Subcutaneous abdominal adipose tissue (tissue), 5 donors: ENCODE measurements around the gene FBXW11.

Experiments
- H3K27ac ChIP-seq: one replicate; pipeline ENCODE4 v1.7.0; 2013; ENCODE audit warnings: low read depth, mild to moderate bottlenecking, inconsistent platforms, low read length, moderate library complexity
- H3K27me3 ChIP-seq, 5 donors: one replicate each; pipeline ENCODE4 v1.7.0; 2013; ENCODE audit warnings: low read length in 5 of 5, inconsistent platforms in 1 of 5; ENCODE audit not compliant: control insufficient read depth in 5 of 5, insufficient read depth in 4 of 5
- H3K36me3 ChIP-seq, 5 donors: one replicate each; pipeline ENCODE4 v1.7.0; 2013; ENCODE audit warnings: low read length in 5 of 5; ENCODE audit not compliant: control insufficient read depth in 5 of 5, insufficient read depth in 5 of 5
- H3K4me1 ChIP-seq, 5 donors: one replicate each; pipeline ENCODE4 v1.7.0; 2013; ENCODE audit warnings: low read length in 5 of 5, mild to moderate bottlenecking in 3 of 5, moderate library complexity in 1 of 5; ENCODE audit not compliant: control insufficient read depth in 5 of 5, insufficient read depth in 5 of 5
- H3K4me3 ChIP-seq, 5 donors: one replicate each; pipeline ENCODE4 v1.7.0; 2013; ENCODE audit warnings: low read length in 5 of 5, low read depth in 1 of 5
- H3K9ac ChIP-seq, 5 donors: one replicate each; pipeline ENCODE4 v1.7.0; 2013; ENCODE audit warnings: low read length in 5 of 5, mild to moderate bottlenecking in 4 of 5, moderate library complexity in 3 of 5
- H3K9me3 ChIP-seq, 5 donors: one replicate each; pipeline ENCODE4 v1.7.0; 2013; ENCODE audit warnings: low read length in 5 of 5; ENCODE audit not compliant: control insufficient read depth in 5 of 5
- donor health status: healthy.
- donor health status: healthy.
- donor health status: healthy.
- donor health status: healthy.
- donor health status: healthy.

FBXW11 gene

DNA sequence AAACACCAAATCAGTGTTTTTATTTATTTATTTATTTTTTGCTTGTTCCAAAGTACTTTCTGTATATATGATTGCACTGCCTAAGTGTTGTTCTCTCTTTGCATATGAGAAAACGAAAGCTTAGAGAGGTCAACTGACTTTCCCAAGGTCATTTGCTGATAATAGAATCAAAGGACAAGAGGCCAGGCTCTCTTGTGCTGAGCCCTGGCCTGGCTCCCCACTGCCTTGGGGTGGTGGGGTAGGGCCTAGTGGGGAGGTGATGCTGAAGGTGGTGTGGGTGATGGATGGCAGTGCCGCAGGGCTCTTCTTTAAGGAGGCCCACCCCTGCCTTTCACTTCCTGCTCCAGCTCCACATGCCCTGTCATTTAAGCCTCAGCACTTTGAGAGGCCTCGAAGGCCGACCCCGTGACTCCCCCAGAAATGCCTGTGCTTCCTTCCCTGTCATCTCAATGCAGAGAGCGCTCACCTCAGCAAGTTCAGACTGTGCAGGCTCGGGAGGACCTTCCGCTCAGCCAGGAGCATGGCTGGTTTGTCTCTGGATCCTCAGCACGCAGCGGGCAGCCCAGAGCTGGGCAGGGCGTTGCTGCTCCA lies 161.3 kb downstream of the FBXW11 start:
- H3K4me3 ChIP-seq = no peak overlapping the region
- H3K9me3 ChIP-seq = no peaks in the 10 kb centered on the region
- peaks cover 0 to 8% (median 2%) of the 10 kb centered on the region in 5 donors for H3K36me3 ChIP-seq
- no peaks in the 10 kb centered on the region for H3K27me3 ChIP-seq
- H3K27ac ChIP-seq = no peak overlapping the region
- peaks cover 6 to 39% (median 34%) of the 10 kb centered on the region in 5 donors for H3K4me1 ChIP-seq
- H3K9ac ChIP-seq = no peak overlapping the region

DNA sequence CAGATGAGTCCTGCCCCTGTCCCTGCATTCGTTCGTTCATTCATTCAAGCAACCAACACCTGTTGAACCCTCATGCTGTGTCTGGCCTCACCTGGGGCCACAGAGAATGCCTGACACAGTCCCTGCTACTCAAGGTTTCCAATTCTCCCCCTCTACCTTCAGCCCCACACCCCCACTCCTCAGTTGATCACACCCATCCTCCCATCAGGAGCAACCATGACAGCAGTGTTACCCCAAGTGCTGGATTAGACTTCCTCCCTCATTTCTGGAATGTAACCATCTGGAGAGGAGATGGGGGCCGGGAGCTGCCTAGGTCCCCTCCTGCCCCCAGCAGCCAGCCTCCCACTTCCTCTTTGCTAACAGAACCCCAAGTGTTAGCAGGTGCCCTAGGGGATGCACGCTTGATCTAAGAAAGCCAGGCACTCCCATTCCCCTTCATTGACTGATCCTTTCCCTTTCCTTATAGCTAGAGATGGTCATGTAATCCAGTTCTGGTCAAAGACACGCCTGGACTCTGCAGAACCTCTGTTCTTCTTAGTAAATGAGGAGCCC lies 163.6 kb downstream of the FBXW11 start:
- Histone ChIP-seq H3K4me3 (peak overlapping the region in 1 of 5 donors; percentile 55), H3K36me3 (peaks cover 0 to 6% (median 0%) of the 10 kb centered on the region in 5 donors), H3K9ac (no peak overlapping the region), H3K27ac (no peak overlapping the region), H3K4me1 (peaks cover 2 to 26% (median 16%) of the 10 kb centered on the region in 5 donors), H3K9me3 (no peaks in the 10 kb centered on the region), H3K27me3 (no peaks in the 10 kb centered on the region)

DNA sequence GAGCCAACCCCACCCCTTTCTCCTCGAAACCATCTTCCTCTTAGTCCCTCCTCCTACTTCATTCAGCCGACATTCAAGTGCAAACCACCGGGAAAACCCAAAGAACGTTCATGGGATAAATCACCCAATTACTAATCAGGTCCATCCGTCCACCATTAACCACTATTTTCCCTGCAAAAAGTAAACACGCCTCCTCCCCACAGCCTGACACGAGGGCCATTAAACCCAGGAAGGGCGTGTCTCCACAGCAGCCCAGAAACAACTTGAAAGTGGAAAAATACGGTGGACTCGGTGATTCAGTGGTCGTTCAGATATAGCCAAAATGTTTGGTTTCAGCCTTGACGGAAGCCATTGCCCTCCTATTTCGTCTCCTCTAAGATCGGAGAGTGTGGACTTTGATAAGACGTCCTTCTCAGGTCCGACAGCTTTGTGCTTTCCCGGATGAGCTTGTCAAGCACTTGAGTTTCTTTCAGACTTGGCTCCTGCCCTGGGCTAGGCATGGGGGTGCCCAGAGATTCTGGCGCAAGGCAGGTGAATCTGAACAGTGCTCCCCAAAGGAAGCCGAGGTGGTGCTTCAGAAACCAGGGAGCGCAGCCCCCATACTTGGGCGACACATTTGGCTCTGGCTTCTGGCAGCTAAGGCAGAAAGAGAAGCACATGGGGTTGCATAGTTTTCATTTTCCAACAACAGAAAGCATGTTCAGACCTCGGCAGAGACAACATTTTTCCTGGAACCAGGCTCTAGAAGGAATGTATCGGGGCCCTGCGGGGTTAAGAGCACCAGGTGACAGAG lies 164.3 kb downstream of the FBXW11 start:
- Histone ChIP-seq H3K4me3 (peak overlapping the region in 4 of 5 donors; percentile 18 to 55 (median 44)), H3K9ac (no peak overlapping the region), H3K27me3 (no peaks in the 10 kb centered on the region), H3K27ac (no peak overlapping the region), H3K4me1 (peaks cover 2 to 26% (median 16%) of the 10 kb centered on the region in 5 donors), H3K36me3 (peaks cover 0 to 2% (median 0%) of the 10 kb centered on the region in 5 donors), H3K9me3 (no peaks in the 10 kb centered on the region)

DNA sequence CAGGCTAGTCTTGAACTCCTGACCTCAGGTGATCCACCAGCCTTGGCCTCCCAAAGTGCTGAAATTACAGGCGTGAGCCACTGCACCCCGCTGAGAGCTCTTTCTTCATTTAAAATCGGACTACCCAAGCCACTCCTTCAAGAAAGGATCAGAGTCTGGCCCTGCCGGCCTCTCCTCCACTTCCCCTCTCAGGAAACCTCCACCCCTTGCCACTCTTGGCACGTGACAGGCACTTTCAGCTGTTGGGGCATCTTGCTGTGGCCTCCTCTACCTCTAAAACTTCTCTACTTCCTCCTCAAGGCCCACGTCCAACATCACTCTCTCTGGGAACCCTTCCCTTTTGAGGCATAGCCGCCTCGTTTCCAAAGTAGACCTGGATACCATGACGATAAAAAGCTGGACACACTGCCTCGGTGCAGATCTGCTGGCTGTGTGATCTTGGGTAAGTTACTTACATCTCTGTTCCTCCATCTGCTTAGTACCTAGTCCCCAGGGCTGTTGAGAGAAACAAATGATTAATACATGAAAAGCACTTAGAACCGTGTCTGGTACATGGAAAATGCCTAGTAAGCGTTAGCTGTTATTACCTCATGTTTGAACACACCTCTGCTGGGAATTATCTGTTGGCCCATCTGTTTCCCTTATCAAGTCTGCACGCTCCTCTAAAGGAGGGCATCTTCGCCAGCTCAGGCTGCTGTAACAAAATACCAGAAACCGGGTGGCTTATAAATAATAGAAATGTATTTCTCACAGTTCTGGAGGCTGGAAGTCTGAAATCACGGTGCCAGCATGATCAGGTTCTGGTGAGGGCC lies 165.5 kb downstream of the FBXW11 start:
- Histone ChIP-seq H3K27me3 (no peaks in the 10 kb centered on the region), H3K4me1 (peaks cover 0 to 22% (median 15%) of the 10 kb centered on the region in 5 donors), H3K27ac (no peak overlapping the region), H3K9ac (no peak overlapping the region), H3K36me3 (no peaks in the 10 kb centered on the region), H3K4me3 (no peak overlapping the region), H3K9me3 (no peaks in the 10 kb centered on the region)

DNA sequence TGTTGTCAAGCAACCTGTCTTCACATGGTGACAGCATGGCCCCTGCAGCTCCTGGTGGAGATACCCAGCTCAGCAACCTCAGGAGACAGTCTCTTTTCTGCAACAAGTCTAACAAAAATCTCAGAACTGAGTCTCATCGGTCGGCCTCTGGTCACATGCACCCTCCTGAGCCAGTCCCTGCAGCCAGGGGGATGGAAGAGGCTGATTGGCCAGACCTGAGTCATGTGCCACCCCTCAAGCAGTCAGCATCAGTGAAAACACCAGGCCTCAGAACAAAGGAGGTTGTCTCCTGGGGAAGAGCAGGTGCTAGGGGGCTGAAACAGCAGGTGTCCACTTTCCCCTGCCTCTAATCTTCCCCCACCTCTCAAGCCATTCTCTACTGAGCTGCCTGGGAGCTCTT lies 166.4 kb downstream of the FBXW11 start:
- no peak overlapping the region for H3K4me3 ChIP-seq
- H3K36me3 ChIP-seq = no peaks in the 10 kb centered on the region
- H3K9ac ChIP-seq = no peak overlapping the region
- H3K27me3 ChIP-seq = no peaks in the 10 kb centered on the region
- H3K27ac ChIP-seq = no peak overlapping the region
- H3K9me3 ChIP-seq = no peaks in the 10 kb centered on the region
- peaks cover 0 to 17% (median 13%) of the 10 kb centered on the region in 5 donors for H3K4me1 ChIP-seq

DNA sequence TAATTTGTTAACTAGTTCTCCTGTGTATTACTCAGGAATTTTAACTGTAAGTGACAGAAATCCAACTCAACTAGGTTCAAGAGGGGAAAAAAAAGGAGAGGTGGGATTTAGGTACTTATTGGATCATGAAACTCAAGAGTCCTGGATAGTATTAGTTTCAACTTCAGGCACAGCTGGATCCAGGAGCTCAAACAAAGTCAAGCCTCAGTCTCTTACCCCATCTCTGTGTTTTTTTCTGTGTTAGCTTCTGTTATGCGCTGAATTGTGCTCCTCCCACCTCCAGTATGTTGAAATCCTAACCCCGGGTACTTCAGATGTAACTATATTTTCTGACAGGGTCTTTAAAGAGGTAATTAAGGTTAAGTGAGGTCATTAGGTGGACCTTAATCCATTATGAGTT lies 167.3 kb downstream of the FBXW11 start:
- Histone ChIP-seq H3K4me3 (no peak overlapping the region), H3K4me1 (peaks cover 0 to 17% (median 13%) of the 10 kb centered on the region in 5 donors), H3K27me3 (no peaks in the 10 kb centered on the region), H3K27ac (no peak overlapping the region), H3K9ac (no peak overlapping the region), H3K9me3 (no peaks in the 10 kb centered on the region), H3K36me3 (no peaks in the 10 kb centered on the region)

DNA sequence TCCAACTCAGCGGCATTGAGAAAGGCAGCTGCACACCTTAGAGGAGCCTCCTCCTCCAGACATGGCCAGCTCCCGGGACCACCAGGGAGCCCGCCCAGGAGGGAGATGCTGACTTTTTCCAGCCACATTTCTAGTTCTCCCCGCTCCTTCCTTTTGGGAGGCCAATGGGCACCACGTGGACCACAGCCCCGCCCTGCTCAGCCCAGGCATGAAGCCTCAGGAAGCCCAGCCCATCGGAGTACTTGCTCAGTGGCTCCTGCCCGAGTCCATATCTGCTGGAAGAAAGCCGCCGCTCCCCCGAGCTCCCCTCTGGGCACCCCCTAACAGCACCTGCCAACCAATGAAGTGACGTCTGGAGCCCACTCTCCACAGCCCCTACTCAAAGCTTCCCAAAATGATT lies 168.4 kb downstream of the FBXW11 start:
- Histone ChIP-seq H3K9me3 (peaks cover 0 to 7% (median 6%) of the 10 kb centered on the region in 5 donors), H3K9ac (no peak overlapping the region), H3K27me3 (no peaks in the 10 kb centered on the region), H3K27ac (no peak overlapping the region), H3K4me1 (peaks cover 0 to 15% (median 12%) of the 10 kb centered on the region in 5 donors), H3K4me3 (no peak overlapping the region), H3K36me3 (no peaks in the 10 kb centered on the region)

DNA sequence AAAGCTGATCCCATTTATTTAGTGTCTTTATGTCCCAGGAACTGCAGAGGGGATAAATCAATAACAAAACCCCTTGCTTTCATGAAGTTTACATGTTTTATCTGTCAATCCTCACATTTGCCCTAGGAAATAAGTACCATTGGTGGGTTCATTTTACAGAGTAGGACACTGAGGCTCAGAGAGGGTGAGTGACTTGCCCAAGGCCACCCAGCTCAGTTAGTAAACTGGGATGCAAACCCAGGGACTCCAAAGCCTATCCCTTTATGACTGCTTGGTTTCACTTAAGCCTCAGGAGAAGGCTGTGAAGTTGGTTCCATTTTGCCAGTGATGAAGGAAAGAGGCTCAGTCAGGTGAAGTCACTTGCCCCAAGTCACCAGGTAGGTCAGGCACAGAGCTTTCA lies 168.9 kb downstream of the FBXW11 start:
- Histone ChIP-seq H3K4me3 (no peak overlapping the region), H3K9me3 (peaks cover 0 to 10% (median 7%) of the 10 kb centered on the region in 5 donors), H3K27me3 (no peaks in the 10 kb centered on the region), H3K27ac (no peak overlapping the region), H3K9ac (no peak overlapping the region), H3K4me1 (peaks cover 0 to 9% (median 7%) of the 10 kb centered on the region in 5 donors), H3K36me3 (no peaks in the 10 kb centered on the region)

DNA sequence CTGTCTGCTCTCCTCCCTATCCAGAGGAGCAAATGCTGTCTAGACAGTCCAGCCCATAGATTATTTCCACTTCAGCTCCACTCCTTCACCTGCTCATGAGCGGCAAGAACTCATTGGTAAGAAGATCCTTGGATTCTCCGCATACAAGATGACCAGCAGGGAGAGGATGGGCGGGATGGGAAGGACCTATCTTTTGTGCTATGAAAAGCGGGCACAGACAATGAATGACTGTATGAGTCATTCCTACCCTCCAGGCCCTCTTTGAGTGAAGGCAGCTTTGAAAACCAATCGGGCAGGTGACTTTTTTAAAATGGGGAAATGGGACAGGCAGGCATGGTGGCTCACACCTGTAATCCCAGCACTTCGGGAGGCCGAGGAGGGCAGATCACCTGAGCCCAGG lies 171.4 kb downstream of the FBXW11 start:
- Histone ChIP-seq H3K4me3 (no peak overlapping the region), H3K4me1 (no peaks in the 10 kb centered on the region), H3K36me3 (no peaks in the 10 kb centered on the region), H3K9ac (no peak overlapping the region), H3K9me3 (peaks cover 0 to 10% (median 7%) of the 10 kb centered on the region in 5 donors), H3K27ac (no peak overlapping the region), H3K27me3 (no peaks in the 10 kb centered on the region)
